ENCODE results near the gene PDCD7. TPM values are rescaled to one million over a fixed set of nuclear protein-coding genes. Genes with fewer than 3 reads are reported as not detected.

PDCD7 gene
- total RNA-seq, 1 experiment from 2014 or later, result 29.1 TPM

DNA sequence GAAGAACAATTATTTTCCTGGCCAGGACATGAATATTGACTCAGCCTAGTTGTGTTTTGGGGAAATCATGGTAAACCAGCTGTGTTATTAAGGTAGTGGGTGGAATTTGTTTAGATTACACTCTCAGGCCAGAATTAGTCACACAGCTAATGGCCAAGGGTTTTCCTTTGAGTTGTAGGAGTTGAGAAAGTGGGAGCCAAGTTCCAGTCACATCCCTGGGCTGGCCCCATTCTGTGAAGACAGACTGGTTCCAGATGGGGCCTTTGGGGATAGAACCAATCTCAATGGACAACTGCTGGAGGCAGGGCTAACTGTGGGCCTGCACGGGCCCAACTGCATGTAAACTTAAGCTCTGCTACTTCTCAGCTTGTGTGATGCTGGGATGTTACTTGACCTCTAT, 64.4 kb downstream of the PDCD7 start:
- H3K4me2 ChIP-seq, result no peak overlapping the region
- H3K4me1 ChIP-seq (replicated peaks; ENCODE audit: insufficient read depth), result no peaks in the 10 kb centered on the region
- intact Hi-C loops (cut with micrococcal nuclease; ENCODE audit: unreplicated experiment), result no loop called here
- DNase-seq, result no peak
- no peaks in the 10 kb centered on the region for H4K20me1 ChIP-seq (ENCODE audit: insufficient read depth)
- H3K36me3 ChIP-seq (ENCODE audit: low read depth), result no peaks in the 10 kb centered on the region
- ChIA-PET CTCF (interaction anchor here (0.7 kb wide), 1 partner anchor 207 kb away, joined by 4 read pairs; no protein-coding TSS in a partner anchor), POLR2A (ENCODE audit: unreplicated experiment) (no interaction called here)
- TF ChIP-seq EZH2 (IDR thresholded peaks at IDR 0.05; ENCODE audit: low read depth), result no peak
- TF ChIP-seq CTCF (conservative IDR thresholded peaks at IDR 0.05), result no peak
- no peaks in the 10 kb centered on the region for H3K9me2 ChIP-seq (ENCODE audit: insufficient read depth)
- H3K9me3 ChIP-seq (ENCODE audit: insufficient read depth, low read depth), result no peaks in the 10 kb centered on the region
- no peaks in the 10 kb centered on the region for H3K79me2 ChIP-seq (ENCODE audit: low read depth)
- no TSS peak for BruUV-seq (replicated peaks)
- no peaks in the 10 kb centered on the region for H3F3A ChIP-seq (ENCODE audit: insufficient read depth, low read depth)
- no peak overlapping the region for H3K27ac ChIP-seq
- no peak overlapping the region for H3K4me3 ChIP-seq
- no peaks in the 10 kb centered on the region; the same call in 1 of the 2 replicates for H3K27me3 ChIP-seq (ENCODE audit: insufficient read depth, low read depth)
- H2AFZ ChIP-seq, result no peak overlapping the region

GRCh38 chr15:65068403-65068788, 65.2 kb downstream of the PDCD7 start:
- Histone ChIP-seq H2AFZ (no peak overlapping the region), H4K20me1 (ENCODE audit: insufficient read depth) (no peaks in the 10 kb centered on the region), H3F3A (ENCODE audit: insufficient read depth, low read depth) (no peaks in the 10 kb centered on the region), H3K36me3 (ENCODE audit: low read depth) (no peaks in the 10 kb centered on the region), H3K27me3 (ENCODE audit: insufficient read depth, low read depth) (no peaks in the 10 kb centered on the region; the same call in 1 of the 2 replicates), H3K79me2 (ENCODE audit: low read depth) (no peaks in the 10 kb centered on the region), H3K4me2 (no peak overlapping the region), H3K4me1 (replicated peaks; ENCODE audit: insufficient read depth) (no peaks in the 10 kb centered on the region), H3K9me3 (ENCODE audit: insufficient read depth, low read depth) (no peaks in the 10 kb centered on the region), H3K27ac (no peak overlapping the region), H3K9me2 (ENCODE audit: insufficient read depth) (no peaks in the 10 kb centered on the region), H3K4me3 (no peak overlapping the region)
- DNase-seq, result no peak
- POLR2A ChIA-PET (ENCODE audit: unreplicated experiment), result interaction anchor here (0.6 kb wide), 1 partner anchor 19 kb away, joined by 7 read pairs; no protein-coding TSS in a partner anchor
- no TSS peak for BruUV-seq (replicated peaks)
- no peak for TF ChIP-seq CTCF (conservative IDR thresholded peaks at IDR 0.05)
- CTCF ChIA-PET, result interaction anchor here (0.6 to 0.7 kb wide), 2 partner anchors 13 to 207 kb away, joined by 3 to 4 read pairs; no protein-coding TSS in a partner anchor
- intact Hi-C loops (cut with micrococcal nuclease; ENCODE audit: unreplicated experiment), result no loop called here

GRCh38 chr15:65067645-65068402, 65.8 kb downstream of the PDCD7 start, which contains the start of gene RASL12:
Gene RASL12, minus strand, starts transcription at chr15:65067991. Its CDS starts 156 bp downstream, at chr15:65067835.
- H3F3A ChIP-seq (ENCODE audit: insufficient read depth, low read depth), result no peaks in the 10 kb centered on the region
- no peak within 1 kb of the TSS for H3K27ac ChIP-seq
- ChIA-PET CTCF (interaction anchor here (0.6 kb wide), 1 partner anchor 12 kb away, joined by 3 read pairs; no protein-coding TSS in a partner anchor), POLR2A (ENCODE audit: unreplicated experiment) (interaction anchor here (0.6 kb wide), 1 partner anchor 20 kb away, joined by 7 read pairs; no protein-coding TSS in a partner anchor)
- BruUV-seq (replicated peaks), result no TSS peak
- no peak within 1 kb of the TSS for H3K4me3 ChIP-seq
- H3K4me1 ChIP-seq (replicated peaks; ENCODE audit: insufficient read depth), result no peaks in the 10 kb centered on the region
- H3K4me2 ChIP-seq, result no peak within 1 kb of the TSS
- H3K79me2 ChIP-seq (ENCODE audit: low read depth), result no peaks in the 10 kb centered on the region
- DNase-seq, result no peak
- H3K9me3 ChIP-seq (ENCODE audit: insufficient read depth, low read depth), result no peaks in the 10 kb centered on the region
- TF ChIP-seq CTCF (conservative IDR thresholded peaks at IDR 0.05) (no peak), EZH2 (IDR thresholded peaks at IDR 0.05; ENCODE audit: low read depth) (no peak)
- H4K20me1 ChIP-seq (ENCODE audit: insufficient read depth), result no peaks in the 10 kb centered on the region
- no peaks in the 10 kb centered on the region for H3K36me3 ChIP-seq (ENCODE audit: low read depth)
- intact Hi-C loops (cut with micrococcal nuclease; ENCODE audit: unreplicated experiment), result no loop called here
- H3K27me3 ChIP-seq (ENCODE audit: insufficient read depth, low read depth), result no peaks in the 10 kb centered on the region; the same call in 1 of the 2 replicates
- no peaks in the 10 kb centered on the region for H3K9me2 ChIP-seq (ENCODE audit: insufficient read depth)
- no peak within 1 kb of the TSS for H2AFZ ChIP-seq

Other genes with a start within 250 kb of the PDCD7 start
- gene ANKDD1A, start 221.9 kb downstream of the PDCD7 start, total RNA-seq (2021), result 14.2 and 17.5 TPM in 2 replicates
- 88.3 and 91.7 TPM in 2 replicates for gene SPG21, start 143.9 kb downstream of the PDCD7 start, total RNA-seq (2021)
- gene MTFMT, start 104.2 kb downstream of the PDCD7 start, total RNA-seq (2021), result 16.0 and 24.9 TPM in 2 replicates
- not detected in 2 replicates for gene SLC51B, start 88.4 kb downstream of the PDCD7 start, total RNA-seq (2021)
- gene RASL12, start 65.8 kb downstream of the PDCD7 start, total RNA-seq (2021), result not detected in 2 replicates
- gene KBTBD13, start 57.1 kb downstream of the PDCD7 start, total RNA-seq (2021), result not detected in 2 replicates
- 2.5 and 3.1 TPM in 2 replicates for gene UBAP1L, start 18.6 kb downstream of the PDCD7 start, total RNA-seq (2021)
- 41.0 and 44.1 TPM in 2 replicates for gene CLPX, start 51.5 kb upstream of the PDCD7 start, total RNA-seq (2021)
- 0.07 and 0.08 TPM in 2 replicates for gene CILP, start 77.7 kb upstream of the PDCD7 start, total RNA-seq (2021)
- gene PARP16, start 153.1 kb upstream of the PDCD7 start, total RNA-seq (2021), result 12.3 TPM in 2 replicates
- gene RNU5A-1, start 162.2 kb upstream of the PDCD7 start, total RNA-seq (2021), result not detected in 2 replicates
- gene RNU5B-1, start 170.9 kb upstream of the PDCD7 start, total RNA-seq (2021), result not detected in 2 replicates
- gene IGDCC3, start 244.2 kb upstream of the PDCD7 start, total RNA-seq (2021), result 0.22 and 0.38 TPM in 2 replicates